AG10803 (cell line): Measurements from ENCODE around the gene EIF3F.

Source experiments
- DNase-seq: peaks from one replicate; pipeline ENCODE4 v3.0.0; 2010; ENCODE audit warnings: low read depth
- H3K4me3 ChIP-seq: 2 replicates; pipeline ENCODE4 v1.5.1; 2011; ENCODE audit warnings: mild to moderate bottlenecking, low read length, control low read depth
- CTCF ChIP-seq: conservative IDR thresholded peaks from 2 replicates; pipeline ENCODE4 v1.5.1; 2011; ENCODE audit warnings: mild to moderate bottlenecking, low read length, control low read depth, inconsistent platforms

Gene EIF3F

GRCh38 chr11:8034604-8035190 lies 47.6 kb downstream of the EIF3F start:
- TF ChIP-seq CTCF: no peak
- H3K4me3 ChIP-seq: no peak overlapping the region
- no peak for DNase-seq

GRCh38 chr11:8035200-8035855 lies 48.2 kb downstream of the EIF3F start:
- no peak for TF ChIP-seq CTCF
- no peak for DNase-seq
- no peak overlapping the region for H3K4me3 ChIP-seq

- TF ChIP-seq CTCF: no peak
- DNase-seq: no peak
- H3K4me3 ChIP-seq: no peak overlapping the region
Observed at GRCh38 chr11:8036002-8036802, 49.1 kb downstream of the EIF3F start.

GRCh38 chr11:8036986-8037385 lies 49.8 kb downstream of the EIF3F start:
- no peak overlapping the region for H3K4me3 ChIP-seq
- DNase-seq: no peak
- TF ChIP-seq CTCF: no peak

GRCh38 chr11:8038393-8038792 lies 51.3 kb downstream of the EIF3F start:
- no peak overlapping the region for H3K4me3 ChIP-seq
- no peak for DNase-seq
- TF ChIP-seq CTCF: no peak

- no peak for TF ChIP-seq CTCF
- DNase-seq: no peak
- no peak overlapping the region for H3K4me3 ChIP-seq
Observed at GRCh38 chr11:8038811-8039529, 51.8 kb downstream of the EIF3F start.
